Hepatocyte (in vitro differentiated cells): Measurements from ENCODE around the gene WHRN. TPM values are rescaled to one million over a fixed set of nuclear protein-coding genes. Genes with fewer than 3 reads are reported as not detected.

Source experiments
- DNase-seq: peaks from one replicate; pipeline ENCODE4 v3.0.0-alpha.2; 2016; ENCODE audit warnings: low spot score
- H2AFZ ChIP-seq: fragments of 200-600 bp; sonication (generic); 2 replicates; pipeline ENCODE4 v1.6.0; 2016; ENCODE audit warnings: antibody characterized with exemption, mild to moderate bottlenecking
- H3K27ac ChIP-seq: fragments of 200-600 bp; sonication (generic); 2 replicates; pipeline ENCODE4 v1.5.1; 2016; ENCODE audit warnings: mild to moderate bottlenecking
- H3K27me3 ChIP-seq: fragments of 200-600 bp; sonication (generic); 2 replicates; pipeline ENCODE4 v1.6.1; 2016
- H3K36me3 ChIP-seq: fragments of 200-600 bp; sonication (generic); replicated peaks from 2 replicates; pipeline ENCODE4 v1.5.1; 2016; ENCODE audit warnings: low read depth; ENCODE audit not compliant: insufficient read depth
- H3K4me1 ChIP-seq: fragments of 200-600 bp; sonication (generic); 2 replicates; pipeline ENCODE4 v1.5.1; 2016; ENCODE audit warnings: mild to moderate bottlenecking, moderate library complexity; ENCODE audit not compliant: insufficient read depth
- H3K4me2 ChIP-seq: fragments of 200-600 bp; sonication (generic); 2 replicates; pipeline ENCODE4 v1.6.0; 2016
- H3K4me3 ChIP-seq: fragments of 200-600 bp; sonication (generic); 2 replicates; pipeline ENCODE4 v1.5.1; 2016; ENCODE audit warnings: mild to moderate bottlenecking
- H3K79me2 ChIP-seq: fragments of 200-600 bp; sonication (generic); 2 replicates; pipeline ENCODE4 v1.6.0; 2017; ENCODE audit warnings: mild to moderate bottlenecking
- H3K9me2 ChIP-seq: fragments of 200-600 bp; sonication (generic); replicated peaks from 2 replicates; pipeline ENCODE4 v1.6.0; 2017; ENCODE audit warnings: mild to moderate bottlenecking; ENCODE audit not compliant: insufficient read depth
- H3K9me3 ChIP-seq: fragments of 200-600 bp; sonication (generic); 2 replicates; pipeline ENCODE4 v1.5.1; 2016; ENCODE audit warnings: low read depth, mild to moderate bottlenecking
- H4K20me1 ChIP-seq: fragments of 200-600 bp; sonication (generic); 2 replicates; pipeline ENCODE4 v1.6.0; 2016; ENCODE audit warnings: mild to moderate bottlenecking; ENCODE audit not compliant: insufficient read depth, poor library complexity, severe bottlenecking
- CTCF ChIP-seq: fragments of 200-600 bp; sonication (generic); IDR thresholded peaks from 2 replicates; pipeline ENCODE4 v1.5.1; 2016; ENCODE audit warnings: antibody characterized with exemption, mild to moderate bottlenecking; ENCODE audit not compliant: poor library complexity
- EZH2 ChIP-seq: fragments of 200-600 bp; sonication (generic); IDR thresholded peaks from 2 replicates; pipeline ENCODE4 v1.6.1; 2016; ENCODE audit warnings: antibody characterized with exemption, mild to moderate bottlenecking, borderline replicate concordance
- EZH2phosphoT487 ChIP-seq: fragments of 200-600 bp; sonication (generic); IDR thresholded peaks from one replicate; pipeline ENCODE4 v1.6.1; 2018; ENCODE audit warnings: antibody characterized with exemption, mild to moderate bottlenecking, low read depth, moderate library complexity; ENCODE audit not compliant: unreplicated experiment, severe bottlenecking
- WGBS: methylation state at CpG from one replicate; pipeline ENCODE4 v1.1.6; 2016; ENCODE audit warnings: low lambda C conversion rate; ENCODE audit errors: missing lambda C conversion rate; 5-methylcytosine and 5-hydroxymethylcytosine counted together
- polyA plus RNA-seq: library from polyadenylated mRNA; unstranded; fragments of >200 nt; fragmentation: Nextera tagmentation; extraction: Ambion mirVana; gene quantifications from 2 replicates; pipeline ENCODE4 v1.2.1, GENCODE V29; 2016
- total RNA-seq: library from RNA; depleted of rRNA; stranded (reverse); fragments of >200 nt; gene quantifications from 2 replicates; pipeline ENCODE4 v1.2.3, GENCODE V29; 2014

The WHRN gene
- total and polyA plus RNA-seq, 2 experiments from 2014 or later = 3.2 to 6.6 TPM

- WGBS = 84% methylated on average over 7 of the region's 7 CpGs
- no peaks in the 10 kb centered on the region for H3K4me1 ChIP-seq
These were observed 16.7 kb downstream of the WHRN start for GRCh38 chr9:114488398-114489129.

GRCh38 chr9:114487607-114488300, 17.5 kb downstream of the WHRN start:
- Histone ChIP-seq H3K79me2 (no peaks in the 10 kb centered on the region), H3K27ac (no peak overlapping the region), H3K4me1 (no peaks in the 10 kb centered on the region), H2AFZ (no peak overlapping the region), H3K36me3 (no peaks in the 10 kb centered on the region), H3K27me3 (no peaks in the 10 kb centered on the region), H3K9me2 (no peaks in the 10 kb centered on the region), H3K9me3 (no peaks in the 10 kb centered on the region), H3K4me2 (no peak overlapping the region), H4K20me1 (no peaks in the 10 kb centered on the region), H3K4me3 (no peak overlapping the region)
- WGBS = 76% methylated on average over 6 of the region's 6 CpGs
- TF ChIP-seq CTCF (peak; percentile 61), EZH2 (no peak), EZH2phosphoT487 (no peak)
- peak; percentile 86 for DNase-seq

More at GRCh38 chr9:114488398-114489129, 16.7 kb downstream of the WHRN start:
- Histone ChIP-seq H3K4me3 (no peak overlapping the region), H3K9me3 (no peaks in the 10 kb centered on the region), H3K79me2 (no peaks in the 10 kb centered on the region), H3K36me3 (no peaks in the 10 kb centered on the region), H3K4me2 (no peak overlapping the region), H3K27me3 (no peaks in the 10 kb centered on the region), H3K9me2 (no peaks in the 10 kb centered on the region), H4K20me1 (no peaks in the 10 kb centered on the region), H2AFZ (no peak overlapping the region), H3K27ac (no peak overlapping the region)
- DNase-seq = no peak
- TF ChIP-seq EZH2phosphoT487 (no peak), CTCF (no peak), EZH2 (no peak)

DNA sequence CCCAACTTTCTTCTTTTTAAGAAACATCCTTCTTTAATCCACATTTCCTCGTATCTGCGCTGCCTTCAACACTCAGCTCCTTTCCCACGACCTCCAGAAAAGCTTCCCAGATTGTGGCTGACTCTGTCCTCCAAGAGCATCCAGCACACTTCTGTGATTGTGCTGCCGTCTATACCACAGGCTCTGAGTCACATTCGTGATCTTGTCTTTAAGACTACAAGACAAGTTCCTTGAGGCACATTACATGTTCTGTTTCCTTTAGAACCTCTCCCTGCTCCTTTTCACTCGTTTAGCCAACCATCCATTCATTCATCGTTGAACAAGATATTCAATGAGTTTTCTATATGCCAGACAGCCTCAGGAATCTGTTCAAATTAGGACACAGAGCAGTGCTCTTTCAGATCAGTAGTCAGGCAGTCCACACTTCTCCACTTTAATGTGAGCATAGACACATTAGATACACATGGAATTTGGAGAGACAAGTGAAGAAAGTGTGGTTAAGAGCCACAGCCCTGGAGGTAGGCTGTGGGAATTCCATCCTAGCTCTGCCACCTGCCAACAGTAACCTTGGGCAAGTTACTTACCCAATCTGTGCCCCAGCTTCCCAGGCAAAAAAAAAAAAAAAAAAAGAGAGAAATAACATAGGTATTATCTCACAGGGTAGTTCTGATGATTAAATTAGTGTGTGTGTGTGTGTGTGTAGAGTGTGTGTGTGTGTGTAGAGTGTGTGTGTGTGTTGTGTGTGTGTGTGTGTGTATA, 18.9 kb downstream of the WHRN start:
- Histone ChIP-seq H3K79me2 (no peaks in the 10 kb centered on the region), H3K27me3 (no peaks in the 10 kb centered on the region), H3K4me2 (no peak overlapping the region), H4K20me1 (no peaks in the 10 kb centered on the region), H3K9me2 (no peaks in the 10 kb centered on the region), H3K36me3 (no peaks in the 10 kb centered on the region), H3K9me3 (no peaks in the 10 kb centered on the region), H3K4me3 (no peak overlapping the region), H2AFZ (no peak overlapping the region), H3K4me1 (no peaks in the 10 kb centered on the region), H3K27ac (no peak overlapping the region)
- 80% methylated on average over 7 of the region's 7 CpGs for WGBS
- TF ChIP-seq EZH2 = no peak
- no peak for TF ChIP-seq CTCF
- no peak for TF ChIP-seq EZH2phosphoT487
- no peak for DNase-seq
